Measurements from ENCODE around the gene CDIP1. TPM values are rescaled to one million over a fixed set of nuclear protein-coding genes. Genes with fewer than 3 reads are reported as not detected.
A peak's percentile ranks its signal among the peaks of the same experiment; 100 is the strongest.

The CDIP1 gene
- total RNA-seq, 2 experiments from 2014 or later: 31.9 to 32.2 TPM

DNA sequence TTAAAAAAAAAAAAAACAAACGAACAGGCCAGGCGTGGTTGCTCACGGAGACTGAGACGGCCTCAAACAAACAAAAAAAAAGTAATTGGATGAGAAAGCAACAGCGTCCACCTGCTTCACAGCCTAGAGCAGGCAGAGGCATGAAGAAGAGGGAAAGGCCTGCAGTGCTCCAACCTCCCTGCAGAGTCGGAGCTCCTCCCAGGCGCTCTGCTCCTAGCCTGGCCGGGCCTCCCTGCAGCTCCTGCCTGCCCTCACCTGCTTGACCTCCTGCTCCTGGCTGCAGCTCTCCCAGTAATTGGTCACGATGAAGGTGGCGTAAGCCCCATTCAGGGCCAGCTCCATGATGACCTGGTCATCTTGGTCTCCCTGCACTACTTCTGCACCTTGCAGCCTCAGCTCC, 69.6 kb downstream of the CDIP1 start:
- no peaks in the 10 kb centered on the region for H3K27me3 Mint-ChIP-seq
- DNase-seq (no peak), ATAC-seq (no peak)
- CTCF ChIA-PET: no interaction called here
- intact Hi-C loops (cut with micrococcal nuclease): no loop called here
- no peak overlapping the region for H3K27ac Mint-ChIP-seq
- no peak overlapping the region for H3K4me3 Mint-ChIP-seq
- peaks cover 32% of the 10 kb centered on the region for H3K36me3 Mint-ChIP-seq (ENCODE audit: low read depth)
- TF ChIP-seq, protein P1, sequence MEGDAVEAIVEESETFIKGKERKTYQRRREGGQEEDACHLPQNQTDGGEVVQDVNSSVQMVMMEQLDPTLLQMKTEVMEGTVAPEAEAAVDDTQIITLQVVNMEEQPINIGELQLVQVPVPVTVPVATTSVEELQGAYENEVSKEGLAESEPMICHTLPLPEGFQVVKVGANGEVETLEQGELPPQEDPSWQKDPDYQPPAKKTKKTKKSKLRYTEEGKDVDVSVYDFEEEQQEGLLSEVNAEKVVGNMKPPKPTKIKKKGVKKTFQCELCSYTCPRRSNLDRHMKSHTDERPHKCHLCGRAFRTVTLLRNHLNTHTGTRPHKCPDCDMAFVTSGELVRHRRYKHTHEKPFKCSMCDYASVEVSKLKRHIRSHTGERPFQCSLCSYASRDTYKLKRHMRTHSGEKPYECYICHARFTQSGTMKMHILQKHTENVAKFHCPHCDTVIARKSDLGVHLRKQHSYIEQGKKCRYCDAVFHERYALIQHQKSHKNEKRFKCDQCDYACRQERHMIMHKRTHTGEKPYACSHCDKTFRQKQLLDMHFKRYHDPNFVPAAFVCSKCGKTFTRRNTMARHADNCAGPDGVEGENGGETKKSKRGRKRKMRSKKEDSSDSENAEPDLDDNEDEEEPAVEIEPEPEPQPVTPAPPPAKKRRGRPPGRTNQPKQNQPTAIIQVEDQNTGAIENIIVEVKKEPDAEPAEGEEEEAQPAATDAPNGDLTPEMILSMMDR (IDR thresholded peaks at IDR 0.05): no peak
- H3K4me1 Mint-ChIP-seq (ENCODE audit: low read depth): peaks cover 26% of the 10 kb centered on the region
- POLR2A ChIA-PET: no interaction called here
- no peaks in the 10 kb centered on the region for H3K9me3 Mint-ChIP-seq

- POLR2A ChIA-PET: interaction anchor here (1.0 to 3.6 kb wide), 3 partner anchors 9 to 41 kb away, joined by 3 to 16 read pairs (median 4); no protein-coding TSS in a partner anchor
- CTCF ChIA-PET: interaction anchor here (3.0 kb wide), 1 partner anchor 9 kb away, joined by 10 read pairs; the partner anchor contains the start of gene HMOX2
- peaks cover 28% of the 10 kb centered on the region for H3K36me3 Mint-ChIP-seq (ENCODE audit: low read depth)
- H3K9me3 Mint-ChIP-seq: no peaks in the 10 kb centered on the region
- H3K4me1 Mint-ChIP-seq (ENCODE audit: low read depth): peaks cover 21% of the 10 kb centered on the region
- TF ChIP-seq, protein P1 (IDR thresholded peaks at IDR 0.05): no peak
- intact Hi-C loops (cut with micrococcal nuclease): no loop called here
- no peak for DNase-seq
- ATAC-seq: no peak
- no peak overlapping the region for H3K4me3 Mint-ChIP-seq
- no peaks in the 10 kb centered on the region for H3K27me3 Mint-ChIP-seq
- H3K27ac Mint-ChIP-seq: no peak overlapping the region
Measured at GRCh38 chr16:4467916-4468315, 70.7 kb downstream of the CDIP1 start.

GRCh38 chr16:4465977-4466779, 72.4 kb downstream of the CDIP1 start:
- Mint-ChIP-seq H3K9me3 (no peaks in the 10 kb centered on the region), H3K36me3 (ENCODE audit: low read depth) (peaks cover 25% of the 10 kb centered on the region), H3K27ac (peak overlapping the region; percentile 89), H3K27me3 (no peaks in the 10 kb centered on the region), H3K4me1 (ENCODE audit: low read depth) (peaks cover 17% of the 10 kb centered on the region), H3K4me3 (peak overlapping the region; percentile 32)
- ATAC-seq (peak; percentile 94), DNase-seq (peak; percentile 83)
- TF ChIP-seq, protein P1 (IDR thresholded peaks at IDR 0.05): no peak
- ChIA-PET POLR2A (interaction anchor here (0.7 to 3.6 kb wide), 4 partner anchors 9 to 38 kb away, joined by 3 to 23 read pairs (median 10); partner anchors contain the start of genes HMOX2 and NMRAL1), CTCF (interaction anchor here (1.5 to 3.0 kb wide), 3 partner anchors 11 to 82 kb away, joined by 4 to 10 read pairs (median 6); partner anchors contain the start of gene HMOX2)
- intact Hi-C loops (cut with micrococcal nuclease): no loop called here

DNA sequence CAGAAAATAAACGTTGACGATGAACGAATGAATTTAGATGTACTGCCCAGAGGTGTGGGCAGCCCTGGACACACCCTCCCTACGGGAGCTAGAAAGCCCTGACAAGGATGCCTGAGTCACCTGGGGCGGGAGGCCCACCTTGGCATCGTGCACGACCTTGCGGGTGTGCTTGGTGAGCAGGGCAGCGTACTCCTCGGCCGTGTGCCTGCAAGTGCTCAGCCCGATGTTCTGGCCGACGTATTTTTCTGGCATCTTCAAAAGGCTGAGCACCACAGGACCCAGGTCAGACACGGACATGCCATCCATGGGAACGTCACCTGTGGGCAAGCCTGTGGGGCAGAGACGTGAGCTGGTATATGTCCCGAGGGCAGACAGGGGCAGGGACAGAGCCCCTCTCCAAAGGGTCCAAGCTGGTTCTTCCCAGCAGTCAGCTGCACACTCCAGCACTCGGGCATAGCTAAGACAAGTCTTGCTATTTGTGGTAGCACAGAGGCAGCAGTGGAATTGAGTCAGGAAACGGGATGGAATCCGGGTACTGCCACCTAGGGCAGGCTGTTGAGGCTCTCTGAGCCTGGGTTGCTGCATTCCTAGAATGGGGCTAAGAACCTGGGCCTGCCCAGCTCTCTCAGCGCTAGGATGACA, 74.9 kb downstream of the CDIP1 start:
- H3K36me3 Mint-ChIP-seq (ENCODE audit: low read depth): peaks cover 40% of the 10 kb centered on the region
- intact Hi-C loops (cut with micrococcal nuclease): no loop called here
- DNase-seq: no peak
- peaks cover 22% of the 10 kb centered on the region for H3K4me1 Mint-ChIP-seq (ENCODE audit: low read depth)
- CTCF ChIA-PET: no interaction called here
- no peak for ATAC-seq
- H3K27me3 Mint-ChIP-seq: no peaks in the 10 kb centered on the region
- TF ChIP-seq, protein P1 (IDR thresholded peaks at IDR 0.05): no peak
- H3K9me3 Mint-ChIP-seq: no peaks in the 10 kb centered on the region
- POLR2A ChIA-PET: interaction anchor here (0.5 to 0.7 kb wide), 2 partner anchors 16 to 41 kb away, joined by 3 to 4 read pairs; no protein-coding TSS in a partner anchor
- H3K4me3 Mint-ChIP-seq: no peak overlapping the region
- H3K27ac Mint-ChIP-seq: no peak overlapping the region
